SU-DHL-6 (cell line): ENCODE measurements around the gene STK35.

ENCODE experiments used
- EZH2phosphoT487 ChIP-seq: fragments of 200-600 bp; sonication (generic), shearing (Covaris generic); conservative IDR thresholded peaks from 2 replicates; pipeline ENCODE4 v1.6.1; 2018; ENCODE audit warnings: mild to moderate bottlenecking, antibody characterized with exemption, low read length, moderate library complexity, mixed read lengths
- TF ChIP-seq, protein P1 (sequence below): fragments of 200-600 bp; sonication (generic); IDR thresholded peaks from one replicate; pipeline ENCODE4 v1.5.1; 2017; ENCODE audit warnings: antibody characterized with exemption, mild to moderate bottlenecking, low read length, moderate library complexity; ENCODE audit not compliant: insufficient read depth, poor library complexity, severe bottlenecking

DNA sequence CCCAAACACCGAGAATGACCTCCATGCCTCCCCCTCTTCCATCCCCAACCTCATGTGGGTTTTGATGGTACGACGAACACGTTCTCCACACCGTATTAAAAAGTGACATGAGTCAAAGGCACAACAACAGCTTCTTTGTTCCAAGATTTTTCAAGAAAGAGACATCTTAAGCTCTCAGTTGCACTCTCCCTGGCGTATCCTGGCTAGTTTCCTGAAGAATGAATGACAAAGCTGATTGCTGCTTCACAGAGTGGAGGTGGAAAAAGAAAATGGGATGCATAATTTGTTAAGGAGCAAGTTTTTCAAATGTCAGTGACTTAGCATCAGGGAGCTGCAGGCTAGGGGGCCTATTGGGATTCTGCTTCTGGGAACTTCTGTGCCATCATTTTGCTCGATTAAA lies 95.5 kb downstream of the STK35 start:
- TF ChIP-seq, protein P1, sequence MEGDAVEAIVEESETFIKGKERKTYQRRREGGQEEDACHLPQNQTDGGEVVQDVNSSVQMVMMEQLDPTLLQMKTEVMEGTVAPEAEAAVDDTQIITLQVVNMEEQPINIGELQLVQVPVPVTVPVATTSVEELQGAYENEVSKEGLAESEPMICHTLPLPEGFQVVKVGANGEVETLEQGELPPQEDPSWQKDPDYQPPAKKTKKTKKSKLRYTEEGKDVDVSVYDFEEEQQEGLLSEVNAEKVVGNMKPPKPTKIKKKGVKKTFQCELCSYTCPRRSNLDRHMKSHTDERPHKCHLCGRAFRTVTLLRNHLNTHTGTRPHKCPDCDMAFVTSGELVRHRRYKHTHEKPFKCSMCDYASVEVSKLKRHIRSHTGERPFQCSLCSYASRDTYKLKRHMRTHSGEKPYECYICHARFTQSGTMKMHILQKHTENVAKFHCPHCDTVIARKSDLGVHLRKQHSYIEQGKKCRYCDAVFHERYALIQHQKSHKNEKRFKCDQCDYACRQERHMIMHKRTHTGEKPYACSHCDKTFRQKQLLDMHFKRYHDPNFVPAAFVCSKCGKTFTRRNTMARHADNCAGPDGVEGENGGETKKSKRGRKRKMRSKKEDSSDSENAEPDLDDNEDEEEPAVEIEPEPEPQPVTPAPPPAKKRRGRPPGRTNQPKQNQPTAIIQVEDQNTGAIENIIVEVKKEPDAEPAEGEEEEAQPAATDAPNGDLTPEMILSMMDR = no peak
- no peak for TF ChIP-seq EZH2phosphoT487
